Tibial artery (tissue), 4 donors: ENCODE data around the gene GSAP.

Experiments
- DNase-seq, 2 donors: peaks; one replicate each; pipeline ENCODE4 v3.0.0-alpha.2; 2019
- H3K27ac ChIP-seq, 2 donors: fragments of 200-600 bp; sonication (generic) in 1 of 2; 1 replicate in 1 of 2; 2 replicates in 1 of 2; pipeline ENCODE4 v1.5.1; 2018 to 2019; ENCODE audit warnings: mild to moderate bottlenecking in 1 of 2
- H3K27me3 ChIP-seq, 2 donors: fragments of 200-600 bp; sonication (generic) in 1 of 2; one replicate each; pipeline versions ENCODE4 v1.5.1 to v1.6.0; 2016 to 2019
- H3K36me3 ChIP-seq, 3 donors: fragments of 200-600 bp; sonication (generic) in 2 of 3; one replicate each; pipeline ENCODE4 v1.5.1; 2016 to 2019; ENCODE audit warnings: mild to moderate bottlenecking in 2 of 3
- H3K4me1 ChIP-seq, 4 donors: fragments of 200-600 bp; sonication (generic) in 2 of 4; 1 replicate in 3 of 4; 2 replicates in 1 of 4; pipeline ENCODE4 v1.5.1; 2016 to 2019
- H3K4me3 ChIP-seq, 2 donors: fragments of 200-600 bp; sonication (generic) in 1 of 2; 1 replicate in 1 of 2; 2 replicates in 1 of 2; pipeline ENCODE4 v1.5.1; 2018 to 2019; ENCODE audit warnings: mild to moderate bottlenecking in 2 of 2
- H3K9me3 ChIP-seq, 3 donors: fragments of 200-600 bp; sonication (generic) in 1 of 3; one replicate each; pipeline ENCODE4 v1.5.1; 2016 to 2019
- CTCF ChIP-seq, 2 experiments: fragments of 200-600 bp in 1 of 2; fragments of 450-650 bp in 1 of 2; IDR thresholded peaks; one replicate each; pipeline ENCODE4 v1.5.1; 2017 to 2019; ENCODE audit warnings: antibody characterized with exemption in 2 of 2, mild to moderate bottlenecking in 1 of 2, moderate library complexity in 1 of 2
- intact Hi-C: fragments of 100-400 bp; cut with DNase I; formaldehyde crosslinking; loops from one replicate; pipeline ENCODE4 v1.15.0; 2023; ENCODE audit warnings: low total_unique reads

GSAP gene

GRCh38 chr7:77331938-77332695 is 84.0 kb downstream of the GSAP start:
- H3K9me3 ChIP-seq, result no peaks in the 10 kb centered on the region
- no peak overlapping the region for H3K27ac ChIP-seq
- TF ChIP-seq CTCF (IDR thresholded peaks at IDR 0.05), result peak; percentile 70 to 79
- DNase-seq, result peak; percentile 57 to 76
- H3K36me3 ChIP-seq, result no peaks in the 10 kb centered on the region
- intact Hi-C loops, result loop anchor here (5.0 kb wide), 1 partner anchor 210 kb away; the partner anchor contains the start of gene CCDC146
- no peaks in the 10 kb centered on the region for H3K27me3 ChIP-seq
- H3K4me3 ChIP-seq, result no peak overlapping the region
- peaks cover 0 to 43% (median 22%) of the 10 kb centered on the region in 4 donors for H3K4me1 ChIP-seq

DNA sequence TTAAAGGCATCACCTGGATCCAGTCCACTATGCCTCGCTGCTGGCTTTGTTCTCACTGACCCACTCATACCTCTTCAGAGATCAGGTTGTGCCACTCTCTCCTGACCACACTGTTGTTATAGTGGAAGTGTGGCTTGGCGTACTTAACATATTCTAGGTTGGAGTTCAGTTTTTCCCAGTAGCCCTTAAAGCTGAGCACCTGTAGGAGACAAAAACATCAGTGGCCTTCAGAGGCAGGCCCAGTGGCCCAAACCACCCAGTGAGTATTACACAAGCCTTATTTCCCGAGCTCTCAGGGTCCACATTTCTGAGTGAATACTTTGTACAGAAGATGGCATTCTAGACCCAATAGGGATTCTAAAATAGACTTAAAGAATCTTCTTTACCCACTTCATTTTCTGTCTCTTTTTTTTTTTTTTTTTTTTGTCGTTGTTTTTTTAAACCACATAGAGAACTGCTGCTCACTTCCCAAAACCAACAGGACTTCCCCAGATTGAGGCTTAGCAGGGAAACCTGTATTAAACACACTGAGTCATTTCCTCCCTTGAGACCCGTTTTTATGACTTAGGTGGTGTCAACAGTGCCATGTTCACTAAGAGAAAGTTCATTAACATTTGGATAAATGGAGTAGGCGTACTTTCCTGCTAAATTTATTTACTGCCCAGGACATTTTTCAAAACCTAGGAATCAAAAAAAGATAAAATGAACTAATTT is 85.8 kb downstream of the GSAP start:
- DNase-seq, result no peak
- H3K4me1 ChIP-seq, result peaks cover 0 to 57% (median 33%) of the 10 kb centered on the region in 4 donors

GRCh38 chr7:77329466-77330168 is 86.5 kb downstream of the GSAP start:
- no peaks in the 10 kb centered on the region for H3K36me3 ChIP-seq
- no peak overlapping the region for H3K4me3 ChIP-seq
- intact Hi-C loops, result loop anchor here (5.0 kb wide), 1 partner anchor 207 kb away; the partner anchor contains the start of gene CCDC146
- H3K9me3 ChIP-seq, result no peaks in the 10 kb centered on the region
- H3K27me3 ChIP-seq, result no peaks in the 10 kb centered on the region
- peak overlapping the region; percentile 58 to 71 for H3K27ac ChIP-seq
- DNase-seq, result no peak
- no peak for TF ChIP-seq CTCF (IDR thresholded peaks at IDR 0.05)
- peaks cover 0 to 57% (median 31%) of the 10 kb centered on the region in 4 donors for H3K4me1 ChIP-seq

More for the DNA sequence above, 85.8 kb downstream of the GSAP start:
- Histone ChIP-seq H3K36me3 (no peaks in the 10 kb centered on the region), H3K27ac (peak overlapping the region; percentile 58 to 71), H3K27me3 (no peaks in the 10 kb centered on the region), H3K4me3 (no peak overlapping the region), H3K9me3 (no peaks in the 10 kb centered on the region)
- TF ChIP-seq CTCF (IDR thresholded peaks at IDR 0.05), result no peak
- intact Hi-C loops, result loop anchor here (5.0 kb wide), 1 partner anchor 208 kb away; the partner anchor contains the start of gene CCDC146

GRCh38 chr7:77328669-77329068 is 87.5 kb downstream of the GSAP start:
- TF ChIP-seq CTCF (IDR thresholded peaks at IDR 0.05), result no peak
- Histone ChIP-seq H3K9me3 (no peaks in the 10 kb centered on the region), H3K27me3 (no peaks in the 10 kb centered on the region), H3K27ac (peak overlapping the region; percentile 66 to 71), H3K4me3 (no peak overlapping the region), H3K36me3 (no peaks in the 10 kb centered on the region), H3K4me1 (peaks cover 0 to 57% (median 31%) of the 10 kb centered on the region in 4 donors)
- intact Hi-C loops, result no loop called here
- DNase-seq, result no peak

- Histone ChIP-seq H3K9me3 (no peaks in the 10 kb centered on the region), H3K4me3 (no peak overlapping the region), H3K27ac (peak overlapping the region; percentile 66 to 71), H3K4me1 (peaks cover 0 to 57% (median 31%) of the 10 kb centered on the region in 4 donors), H3K36me3 (no peaks in the 10 kb centered on the region), H3K27me3 (no peaks in the 10 kb centered on the region)
- no peak for DNase-seq
- TF ChIP-seq CTCF (IDR thresholded peaks at IDR 0.05), result no peak
- intact Hi-C loops, result no loop called here
These were observed 88.1 kb downstream of the GSAP start for GRCh38 chr7:77327932-77328628.
